HFFc6 (cell line): Measurements from ENCODE around the gene GNG7. TPM values are rescaled to one million over a fixed set of nuclear protein-coding genes. Genes with fewer than 3 reads are reported as not detected.

Experiments
- DNase-seq: peaks from one replicate; pipeline ENCODE4 v3.0.0-alpha.2; 2018
- H3K27ac Mint-ChIP-seq: 2 replicates; pipeline ENCODE4 v1.8.0; 2020; ENCODE audit warnings: mild to moderate bottlenecking, mixed read lengths
- H3K27me3 Mint-ChIP-seq: 2 replicates; pipeline ENCODE4 v1.8.0; 2021; ENCODE audit warnings: mild to moderate bottlenecking, moderate library complexity, mixed read lengths; ENCODE audit not compliant: insufficient read depth
- H3K36me3 Mint-ChIP-seq: 2 replicates; pipeline ENCODE4 v1.8.0; 2021; ENCODE audit warnings: low read depth, mixed read lengths
- H3K4me1 Mint-ChIP-seq: 2 replicates; pipeline ENCODE4 v1.8.0; 2020; ENCODE audit warnings: low read depth, mixed read lengths
- H3K4me3 Mint-ChIP-seq: 2 replicates; pipeline ENCODE4 v1.8.0; 2020; ENCODE audit warnings: mild to moderate bottlenecking, moderate library complexity, mixed read lengths
- H3K9me3 Mint-ChIP-seq: 2 replicates; pipeline ENCODE4 v1.8.0; 2020; ENCODE audit warnings: mild to moderate bottlenecking, mixed read lengths
- CTCF ChIP-seq: fragments of 200-600 bp; sonication (generic); IDR thresholded peaks from 2 replicates; pipeline ENCODE4 v1.5.0; 2021; ENCODE audit warnings: antibody characterized with exemption, mild to moderate bottlenecking
- total RNA-seq, 6 experiments: library from RNA; stranded (reverse); fragmentation: NEBNext Ultra II Directional; extraction: Animal tissue kit (Norgen Biotek cat#: 25700); gene quantifications; 2 replicates in 1 of 6; 3 replicates in 5 of 6; pipeline ENCODE4 v1.2.3, GENCODE V29; 2021

GNG7 gene
- total RNA-seq, 6 experiments from 2014 or later, result 0.09 to 0.29 (median 0.11) TPM; not detected in 1

GRCh38 chr19:2691951-2692350, 10.5 kb downstream of the GNG7 start:
- peaks cover 26% of the 10 kb centered on the region for H3K27me3 Mint-ChIP-seq
- H3K27ac Mint-ChIP-seq, result no peak overlapping the region
- H3K36me3 Mint-ChIP-seq, result no peaks in the 10 kb centered on the region
- H3K4me1 Mint-ChIP-seq, result no peaks in the 10 kb centered on the region
- peaks cover 4% of the 10 kb centered on the region for H3K9me3 Mint-ChIP-seq
- DNase-seq, result no peak
- H3K4me3 Mint-ChIP-seq, result no peak overlapping the region
- TF ChIP-seq CTCF, result no peak

DNA sequence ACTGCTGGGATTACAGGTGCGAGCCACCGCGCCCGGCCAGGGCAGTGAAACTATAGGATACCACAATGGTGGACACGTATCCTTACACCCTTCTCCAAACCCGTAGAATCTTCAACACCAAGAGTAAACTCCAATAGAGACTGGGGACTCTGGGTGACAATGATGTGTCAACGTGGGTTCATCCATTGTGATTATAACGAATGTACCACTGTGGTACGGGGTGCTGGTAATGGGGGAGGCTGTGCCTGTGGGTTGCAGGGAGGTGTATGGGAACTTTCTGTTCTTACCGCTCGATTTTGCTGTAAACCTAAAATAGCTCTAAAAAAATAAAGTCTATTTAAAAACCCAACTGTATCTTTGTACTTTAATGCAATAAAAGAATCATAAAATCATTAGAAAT, 11.6 kb downstream of the GNG7 start:
- Mint-ChIP-seq H3K27ac (no peak overlapping the region), H3K9me3 (peaks cover 7% of the 10 kb centered on the region), H3K4me1 (no peaks in the 10 kb centered on the region), H3K4me3 (no peak overlapping the region), H3K27me3 (peaks cover 25% of the 10 kb centered on the region), H3K36me3 (no peaks in the 10 kb centered on the region)
- no peak for TF ChIP-seq CTCF
- DNase-seq, result no peak

- Mint-ChIP-seq H3K9me3 (peaks cover 7% of the 10 kb centered on the region), H3K4me3 (no peak overlapping the region), H3K36me3 (no peaks in the 10 kb centered on the region), H3K4me1 (no peaks in the 10 kb centered on the region), H3K27me3 (peaks cover 14% of the 10 kb centered on the region; the same call in 1 of the 2 replicates), H3K27ac (no peak overlapping the region)
- DNase-seq, result no peak
- TF ChIP-seq CTCF, result no peak
Observed at GRCh38 chr19:2686360-2686759, 16.1 kb downstream of the GNG7 start.

DNA sequence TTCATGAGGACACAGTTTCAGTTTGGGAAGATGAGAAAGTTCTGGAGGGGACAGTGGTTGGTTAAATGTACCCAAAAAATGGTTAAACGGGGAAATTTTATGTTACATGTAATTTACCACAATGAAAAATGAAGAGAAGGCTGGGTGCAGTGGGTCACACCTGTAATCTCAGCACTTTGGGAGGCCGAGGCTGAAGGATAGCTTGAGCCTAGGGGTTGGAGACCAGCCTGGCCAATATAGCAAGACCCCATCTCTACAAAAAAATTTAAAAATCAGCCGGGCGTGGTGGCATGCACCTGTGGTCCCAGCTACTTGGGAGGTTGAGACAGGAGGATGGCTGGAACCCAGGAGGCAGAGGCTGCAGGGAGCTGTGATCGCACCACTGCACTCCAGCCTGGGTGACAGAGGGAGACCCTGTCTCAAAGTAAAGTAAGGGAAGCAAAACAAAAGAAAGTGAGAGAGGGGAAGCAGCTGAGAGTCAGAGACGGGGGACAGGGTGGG, 17.2 kb downstream of the GNG7 start:
- peaks cover 7% of the 10 kb centered on the region for H3K9me3 Mint-ChIP-seq
- no peak overlapping the region for H3K4me3 Mint-ChIP-seq
- no peaks in the 10 kb centered on the region for H3K4me1 Mint-ChIP-seq
- no peaks in the 10 kb centered on the region for H3K36me3 Mint-ChIP-seq
- H3K27me3 Mint-ChIP-seq, result peaks cover 12% of the 10 kb centered on the region; the same call in 1 of the 2 replicates
- TF ChIP-seq CTCF, result no peak
- DNase-seq, result no peak
- H3K27ac Mint-ChIP-seq, result no peak overlapping the region

DNA sequence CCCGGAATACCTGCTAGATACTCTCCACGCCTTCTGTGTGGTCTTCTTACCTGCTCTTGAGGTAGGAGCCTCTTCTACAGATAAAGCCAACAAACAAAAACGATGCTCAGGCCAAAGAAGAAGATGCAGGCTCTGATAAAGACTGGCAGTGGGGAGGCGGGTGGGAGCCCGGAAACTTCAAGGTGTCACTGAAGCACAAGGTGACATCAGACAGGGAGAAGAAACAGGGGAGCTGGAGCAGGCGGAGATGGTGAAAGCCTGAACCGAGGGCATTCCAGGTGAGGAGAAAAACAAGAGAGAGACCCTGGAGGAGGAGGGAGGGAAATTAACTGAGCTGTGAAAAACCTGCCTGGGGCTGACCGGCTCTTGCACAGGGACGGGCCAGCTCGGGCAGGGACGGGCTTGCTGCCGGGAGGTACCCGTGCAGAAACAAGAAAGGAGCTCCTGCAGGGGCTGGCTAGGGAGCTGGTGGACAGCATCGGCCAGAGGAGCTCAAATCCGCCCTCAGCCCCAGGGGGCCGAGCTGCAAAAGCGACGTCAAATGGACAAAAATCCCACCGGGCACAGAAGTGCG, 19.0 kb downstream of the GNG7 start:
- H3K27me3 Mint-ChIP-seq, result peaks cover 12% of the 10 kb centered on the region
- no peak overlapping the region for H3K27ac Mint-ChIP-seq
- H3K4me3 Mint-ChIP-seq, result no peak overlapping the region
- no peak for DNase-seq
- H3K9me3 Mint-ChIP-seq, result peaks cover 7% of the 10 kb centered on the region
- no peaks in the 10 kb centered on the region for H3K36me3 Mint-ChIP-seq
- TF ChIP-seq CTCF, result no peak
- no peaks in the 10 kb centered on the region for H3K4me1 Mint-ChIP-seq
